Transverse colon (tissue), 3 donors: ENCODE data around the gene GPR17.

Experiments used
- EP300 ChIP-seq: sonication (generic); formaldehyde crosslinking; IDR thresholded peaks from one replicate; pipeline ENCODE4 v1.6.1; 2017; ENCODE audit warnings: antibody characterized with exemption, low read depth
- POLR2A ChIP-seq: fragments of 450-650 bp; IDR thresholded peaks from one replicate; pipeline ENCODE4 v1.6.1; 2016; ENCODE audit warnings: antibody characterized with exemption, mild to moderate bottlenecking, moderate library complexity
- TF ChIP-seq, protein P1 (sequence below), 5 experiments: fragments of 200-600 bp in 3 of 5; fragments of 450-650 bp in 2 of 5; sonication (generic) in 3 of 5; IDR thresholded peaks; 1 replicate in 2 of 5; 2 replicates in 3 of 5; pipeline ENCODE4 v1.5.1; 2016 to 2017; ENCODE audit warnings: antibody characterized with exemption in 5 of 5, inconsistent platforms in 3 of 5, mild to moderate bottlenecking in 2 of 5, moderate library complexity in 1 of 5

DNA sequence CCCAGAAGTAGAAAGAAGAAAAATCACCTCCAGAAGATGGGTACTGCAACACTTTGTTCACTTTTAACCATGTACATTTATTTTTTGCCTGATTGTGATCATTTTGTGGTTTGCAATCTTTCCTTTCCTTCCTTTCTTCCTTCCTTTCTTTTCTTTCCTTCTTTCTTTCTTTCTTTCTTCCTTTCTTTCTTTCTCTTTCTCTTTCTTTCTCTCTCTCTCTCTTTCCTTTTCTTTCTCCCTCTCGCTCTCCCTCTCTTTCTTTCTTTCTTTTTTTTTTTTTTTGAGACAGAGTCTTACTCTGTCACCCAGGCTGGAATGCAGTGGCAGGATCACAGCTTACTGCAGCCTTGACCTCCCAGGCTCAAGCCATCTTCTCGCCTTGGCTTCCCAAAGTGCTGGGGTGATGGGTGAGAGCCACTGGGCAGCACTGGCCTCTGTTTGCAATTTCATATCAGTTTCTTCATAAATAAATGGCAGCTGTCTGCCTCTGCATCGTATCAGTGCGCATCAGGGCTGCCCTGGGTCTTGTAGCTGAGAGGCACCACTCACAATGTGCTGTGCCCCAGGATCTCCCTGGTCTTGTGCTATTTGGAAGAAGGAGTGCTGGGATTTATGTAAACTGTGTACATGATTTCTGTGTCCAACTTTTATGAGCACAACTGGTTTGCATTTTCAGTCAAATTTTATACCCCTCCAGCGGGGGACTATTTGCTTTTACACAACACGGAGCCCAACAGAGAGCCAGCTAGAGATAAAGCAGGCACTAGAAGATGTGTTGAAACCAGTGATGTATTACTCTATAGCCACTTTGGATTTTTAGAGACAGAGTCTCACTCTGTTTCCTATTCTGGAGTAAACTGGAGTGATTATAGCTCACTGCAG is 36.3 kb downstream of the GPR17 start:
- TF ChIP-seq, protein P1, sequence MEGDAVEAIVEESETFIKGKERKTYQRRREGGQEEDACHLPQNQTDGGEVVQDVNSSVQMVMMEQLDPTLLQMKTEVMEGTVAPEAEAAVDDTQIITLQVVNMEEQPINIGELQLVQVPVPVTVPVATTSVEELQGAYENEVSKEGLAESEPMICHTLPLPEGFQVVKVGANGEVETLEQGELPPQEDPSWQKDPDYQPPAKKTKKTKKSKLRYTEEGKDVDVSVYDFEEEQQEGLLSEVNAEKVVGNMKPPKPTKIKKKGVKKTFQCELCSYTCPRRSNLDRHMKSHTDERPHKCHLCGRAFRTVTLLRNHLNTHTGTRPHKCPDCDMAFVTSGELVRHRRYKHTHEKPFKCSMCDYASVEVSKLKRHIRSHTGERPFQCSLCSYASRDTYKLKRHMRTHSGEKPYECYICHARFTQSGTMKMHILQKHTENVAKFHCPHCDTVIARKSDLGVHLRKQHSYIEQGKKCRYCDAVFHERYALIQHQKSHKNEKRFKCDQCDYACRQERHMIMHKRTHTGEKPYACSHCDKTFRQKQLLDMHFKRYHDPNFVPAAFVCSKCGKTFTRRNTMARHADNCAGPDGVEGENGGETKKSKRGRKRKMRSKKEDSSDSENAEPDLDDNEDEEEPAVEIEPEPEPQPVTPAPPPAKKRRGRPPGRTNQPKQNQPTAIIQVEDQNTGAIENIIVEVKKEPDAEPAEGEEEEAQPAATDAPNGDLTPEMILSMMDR (IDR thresholded peaks at IDR 0.05) = no peak
- no peak for TF ChIP-seq POLR2A
- peak; percentile 74 for TF ChIP-seq EP300
